ENCODE measurements around the gene GPN2. TPM values are rescaled to one million over a fixed set of nuclear protein-coding genes. Genes with fewer than 3 reads are reported as not detected.

Gene GPN2
- total and polyA plus RNA-seq, 3 donors from 2014 or later, result 19.8 to 22.2 (median 22.2) TPM

GRCh38 chr1:26858891-26859640 is 31.0 kb downstream of the GPN2 start:
- Histone ChIP-seq H3K9me3 (no peaks in the 10 kb centered on the region), H3K4me1 (no peaks in the 10 kb centered on the region), H3K4me3 (no peak overlapping the region), H3K36me3 (ENCODE audit: low read depth, missing control alignments) (no peaks in the 10 kb centered on the region), H3K27me3 (no peaks in the 10 kb centered on the region), H3K27ac (no peak overlapping the region)
- WGBS, 2 donors, result 89 to 98% methylated on average over 5 to 7 of the region's 7 CpGs
- TF ChIP-seq CTCF (IDR thresholded peaks at IDR 0.05), result no peak
- TF ChIP-seq POLR2A (IDR thresholded peaks at IDR 0.05), result no peak
- intact Hi-C loops (cut with DNase I; ENCODE audit: low total_unique reads), result no loop called here
- DNase-seq, result no peak

GRCh38 chr1:26858160-26858559 is 31.9 kb downstream of the GPN2 start:
- H3K36me3 ChIP-seq (ENCODE audit: low read depth, missing control alignments), result no peaks in the 10 kb centered on the region
- TF ChIP-seq POLR2A (IDR thresholded peaks at IDR 0.05), result no peak
- no peak for TF ChIP-seq CTCF (IDR thresholded peaks at IDR 0.05)
- 54 to 55% methylated on average over 4 of the region's 4 CpGs for WGBS, 2 donors
- no peaks in the 10 kb centered on the region for H3K27me3 ChIP-seq
- H3K9me3 ChIP-seq, result no peaks in the 10 kb centered on the region
- no peak overlapping the region for H3K4me3 ChIP-seq
- DNase-seq, result no peak
- no peak overlapping the region for H3K27ac ChIP-seq
- H3K4me1 ChIP-seq, result no peaks in the 10 kb centered on the region
- intact Hi-C loops (cut with DNase I; ENCODE audit: low total_unique reads), result no loop called here

- 77 to 78% methylated on average over 8 of the region's 8 CpGs for WGBS, 2 donors
Measured at GRCh38 chr1:26857473-26858060, 32.5 kb downstream of the GPN2 start.

GRCh38 chr1:26856604-26857469 is 33.2 kb downstream of the GPN2 start:
- Histone ChIP-seq H3K36me3 (ENCODE audit: low read depth, missing control alignments) (no peaks in the 10 kb centered on the region), H3K9me3 (no peaks in the 10 kb centered on the region), H3K4me3 (no peak overlapping the region), H3K27me3 (no peaks in the 10 kb centered on the region), H3K27ac (no peak overlapping the region), H3K4me1 (no peaks in the 10 kb centered on the region)
- TF ChIP-seq POLR2A (IDR thresholded peaks at IDR 0.05), result no peak
- no peak for TF ChIP-seq CTCF (IDR thresholded peaks at IDR 0.05)
- 88 to 90% methylated on average over 17 to 21 of the region's 21 CpGs for WGBS, 2 donors
- intact Hi-C loops (cut with DNase I; ENCODE audit: low total_unique reads), result no loop called here
- no peak for DNase-seq

More at GRCh38 chr1:26857473-26858060, 32.5 kb downstream of the GPN2 start:
- TF ChIP-seq POLR2A (IDR thresholded peaks at IDR 0.05), result no peak
- no peak for TF ChIP-seq CTCF (IDR thresholded peaks at IDR 0.05)
- Histone ChIP-seq H3K27ac (no peak overlapping the region), H3K4me3 (no peak overlapping the region), H3K9me3 (no peaks in the 10 kb centered on the region), H3K4me1 (no peaks in the 10 kb centered on the region), H3K36me3 (ENCODE audit: low read depth, missing control alignments) (no peaks in the 10 kb centered on the region), H3K27me3 (no peaks in the 10 kb centered on the region)
- intact Hi-C loops (cut with DNase I; ENCODE audit: low total_unique reads), result no loop called here
- DNase-seq, result no peak
